Calu3 (cell line): Measurements from ENCODE around the gene MRPS18A. TPM values are rescaled to one million over a fixed set of nuclear protein-coding genes. Genes with fewer than 3 reads are reported as not detected.

Source experiments
- Bru-seq: library from RNA; stranded (reverse); fragments of 400-500 nt; gene quantifications from one replicate; lab custom pipeline; 2021; lab: Mats Ljungman, UMichigan
- BruChase-seq, 2 experiments: library from RNA; stranded (reverse); fragments of 400-500 nt; gene quantifications; one replicate each; lab custom pipeline; 2021; lab: Mats Ljungman, UMichigan
- BruUV-seq: library from RNA; stranded (reverse); fragments of 400-500 nt; replicated peaks from 2 replicates; lab custom pipeline; 2021; lab: Mats Ljungman, UMichigan
- CTCF ChIA-PET: fragments of 300-600 bp; sonication (Branson Sonifier 250); formaldehyde crosslinking; loops from one replicate; lab custom pipeline; 2022; ENCODE audit warnings: antibody characterized with exemption; lab: Charles Lee
- DNase-seq: peaks from one replicate; pipeline ENCODE4 v3.0.0; 2022
- H3K27ac Mint-ChIP-seq: one replicate; pipeline ENCODE4 v1.8.0; 2022; ENCODE audit warnings: mixed read lengths; ENCODE audit not compliant: unreplicated experiment
- H3K27me3 Mint-ChIP-seq: one replicate; pipeline ENCODE4 v1.8.0; 2022; ENCODE audit warnings: mixed read lengths; ENCODE audit not compliant: unreplicated experiment
- H3K36me3 Mint-ChIP-seq: one replicate; pipeline ENCODE4 v1.8.0; 2022; ENCODE audit warnings: mild to moderate bottlenecking, moderate library complexity, mixed read lengths; ENCODE audit not compliant: insufficient read depth, unreplicated experiment
- H3K4me1 Mint-ChIP-seq: one replicate; pipeline ENCODE4 v1.8.0; 2022; ENCODE audit warnings: mild to moderate bottlenecking, low read depth, mixed read lengths; ENCODE audit not compliant: unreplicated experiment
- H3K4me3 Mint-ChIP-seq: one replicate; pipeline ENCODE4 v1.8.0; 2022; ENCODE audit warnings: mild to moderate bottlenecking, low read depth, moderate library complexity, mixed read lengths; ENCODE audit not compliant: unreplicated experiment
- H3K9me3 Mint-ChIP-seq: one replicate; pipeline ENCODE4 v1.8.0; 2022; ENCODE audit warnings: low read depth, mixed read lengths; ENCODE audit not compliant: unreplicated experiment
- intact Hi-C: fragments of 100-400 bp; cut with micrococcal nuclease; formaldehyde crosslinking; loops from one replicate; pipeline ENCODE4 v1.10.0; 2022; ENCODE audit not compliant: unreplicated experiment
- long read RNA-seq: library from polyadenylated mRNA; stranded (forward); transcript quantifications from one replicate; pipeline ENCODE4 v2.0.0, GENCODE V29; 2022
- total RNA-seq: library from RNA; stranded (reverse); gene quantifications from 2 replicates; pipeline ENCODE4 v1.2.3, GENCODE V29; 2022
- TF ChIP-seq, protein P1 (sequence below): fragments of 200-600 bp; IDR thresholded peaks from one replicate; pipeline ENCODE4 v1.8.0; 2022; ENCODE audit warnings: antibody characterized with exemption; ENCODE audit not compliant: unreplicated experiment

MRPS18A gene
- 88.8 and 106 TPM in 2 replicates for total RNA-seq
- percentile 91 among the genes with signal in this experiment for Bru-seq, nascent RNA
- BruChase-seq, experiment 1, labeled RNA remaining after a 6-hour chase = percentile 75 among the genes with signal in this experiment
- percentile 76 among the genes with signal in this experiment for BruChase-seq, experiment 2, labeled RNA remaining after a 2-hour chase
- long read RNA-seq, transcript MRPS18A-203 (5 exons, 803 nt) = minor isoform, 7 of 441 reads
- long read RNA-seq, transcript MRPS18A-201 (5 exons, 785 nt) = minor isoform, 6 of 441 reads
- long read RNA-seq, transcript MRPS18A-202 (6 exons, 1,062 nt) = major isoform, 248 of 441 reads
- long read RNA-seq, partial matches to known transcripts = 3 of 441 reads
- long read RNA-seq, other reads (novel, unspliced or antisense) = 177 of 441 reads

DNA sequence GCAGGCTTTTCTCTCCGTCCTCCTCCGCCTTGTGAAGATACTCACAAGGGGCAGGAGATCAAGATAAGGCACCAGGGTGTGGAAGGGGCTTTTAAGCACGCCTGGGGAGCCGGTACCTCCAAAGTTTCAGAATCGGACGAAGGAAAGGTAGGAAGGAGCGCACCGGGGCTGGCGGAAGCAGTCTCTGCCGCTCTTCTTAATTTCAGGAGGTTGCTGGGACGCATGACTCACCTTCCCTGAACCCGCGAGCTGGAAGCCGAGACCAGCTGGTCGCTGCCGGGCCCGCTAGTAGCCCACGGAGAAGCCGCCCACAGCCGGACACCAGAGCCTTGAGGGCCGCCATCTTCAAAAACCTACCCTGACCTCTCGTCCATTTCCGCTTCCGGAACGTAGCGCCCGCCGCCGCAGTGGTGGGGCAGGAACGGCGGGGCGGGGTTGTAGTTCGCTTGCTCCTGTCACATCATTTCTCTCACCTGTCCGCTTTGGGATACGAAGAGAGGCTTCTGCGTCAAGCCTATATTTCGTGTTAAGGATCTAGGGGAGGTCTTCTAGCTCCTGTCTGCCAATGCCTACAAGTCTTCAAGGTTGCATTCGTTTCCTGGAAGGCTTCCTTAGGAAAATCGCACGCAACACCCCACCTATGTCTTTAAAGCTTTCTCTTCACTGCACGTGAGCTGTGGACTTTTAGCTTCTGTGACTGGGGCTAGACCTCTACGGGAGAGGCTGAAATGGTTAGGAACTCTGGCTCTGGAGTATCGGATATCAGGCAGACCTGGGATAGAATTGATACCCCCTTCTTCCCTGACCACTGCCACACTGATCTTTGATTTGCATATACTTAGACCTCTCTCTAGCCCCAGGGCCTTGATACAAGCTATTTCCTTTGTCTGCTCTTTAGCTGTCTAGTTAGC is at the start of gene MRPS18A:
Gene MRPS18A (minus strand): TSS at position 355 of the 911 bp plus-strand sequence. CDS start 12 bp downstream, at position 343.
- Mint-ChIP-seq H3K9me3 (no peaks in the 10 kb centered on the region), H3K36me3 (peaks cover 24% of the 10 kb centered on the region), H3K27ac (peak within 1 kb of the TSS; percentile 93), H3K27me3 (no peaks in the 10 kb centered on the region), H3K4me3 (peak within 1 kb of the TSS; percentile 97), H3K4me1 (peaks cover 49% of the 10 kb centered on the region)
- TF ChIP-seq, protein P1, sequence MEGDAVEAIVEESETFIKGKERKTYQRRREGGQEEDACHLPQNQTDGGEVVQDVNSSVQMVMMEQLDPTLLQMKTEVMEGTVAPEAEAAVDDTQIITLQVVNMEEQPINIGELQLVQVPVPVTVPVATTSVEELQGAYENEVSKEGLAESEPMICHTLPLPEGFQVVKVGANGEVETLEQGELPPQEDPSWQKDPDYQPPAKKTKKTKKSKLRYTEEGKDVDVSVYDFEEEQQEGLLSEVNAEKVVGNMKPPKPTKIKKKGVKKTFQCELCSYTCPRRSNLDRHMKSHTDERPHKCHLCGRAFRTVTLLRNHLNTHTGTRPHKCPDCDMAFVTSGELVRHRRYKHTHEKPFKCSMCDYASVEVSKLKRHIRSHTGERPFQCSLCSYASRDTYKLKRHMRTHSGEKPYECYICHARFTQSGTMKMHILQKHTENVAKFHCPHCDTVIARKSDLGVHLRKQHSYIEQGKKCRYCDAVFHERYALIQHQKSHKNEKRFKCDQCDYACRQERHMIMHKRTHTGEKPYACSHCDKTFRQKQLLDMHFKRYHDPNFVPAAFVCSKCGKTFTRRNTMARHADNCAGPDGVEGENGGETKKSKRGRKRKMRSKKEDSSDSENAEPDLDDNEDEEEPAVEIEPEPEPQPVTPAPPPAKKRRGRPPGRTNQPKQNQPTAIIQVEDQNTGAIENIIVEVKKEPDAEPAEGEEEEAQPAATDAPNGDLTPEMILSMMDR = no peak
- peak; percentile 95 for DNase-seq
- CTCF ChIA-PET = interaction anchor here (0.7 to 2.1 kb wide), 7 partner anchors 15 to 391 kb away, joined by 3 to 10 read pairs (median 4); partner anchors contain the start of gene VEGFA
- TSS peak; percentile 99 for BruUV-seq
- intact Hi-C loops = no loop called here

DNA sequence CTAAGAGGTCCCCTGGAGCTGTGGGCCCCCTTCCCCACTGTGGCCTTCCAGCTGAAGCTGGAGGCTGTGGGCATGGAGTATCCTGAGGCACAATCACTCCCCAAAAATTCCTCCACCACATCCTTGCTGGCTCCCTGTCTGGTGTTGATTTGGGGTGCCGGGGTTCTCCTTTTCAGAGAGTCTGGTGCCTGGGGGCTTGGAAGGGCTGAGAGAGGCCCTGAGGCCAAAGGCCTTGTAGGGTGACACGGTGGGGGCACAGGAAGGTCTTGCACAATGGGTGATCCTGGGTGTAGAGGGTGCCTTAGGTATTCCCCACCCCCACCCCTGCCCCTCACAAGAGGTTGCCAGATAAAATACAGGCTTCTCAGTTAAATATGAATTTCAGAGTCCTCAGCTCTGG is 49.3 kb upstream of the MRPS18A start:
- intact Hi-C loops = no loop called here
- DNase-seq = no peak
- CTCF ChIA-PET = interaction anchor here (0.6 kb wide), 1 partner anchor 348 kb away, joined by 15 read pairs; no protein-coding TSS in a partner anchor

DNA sequence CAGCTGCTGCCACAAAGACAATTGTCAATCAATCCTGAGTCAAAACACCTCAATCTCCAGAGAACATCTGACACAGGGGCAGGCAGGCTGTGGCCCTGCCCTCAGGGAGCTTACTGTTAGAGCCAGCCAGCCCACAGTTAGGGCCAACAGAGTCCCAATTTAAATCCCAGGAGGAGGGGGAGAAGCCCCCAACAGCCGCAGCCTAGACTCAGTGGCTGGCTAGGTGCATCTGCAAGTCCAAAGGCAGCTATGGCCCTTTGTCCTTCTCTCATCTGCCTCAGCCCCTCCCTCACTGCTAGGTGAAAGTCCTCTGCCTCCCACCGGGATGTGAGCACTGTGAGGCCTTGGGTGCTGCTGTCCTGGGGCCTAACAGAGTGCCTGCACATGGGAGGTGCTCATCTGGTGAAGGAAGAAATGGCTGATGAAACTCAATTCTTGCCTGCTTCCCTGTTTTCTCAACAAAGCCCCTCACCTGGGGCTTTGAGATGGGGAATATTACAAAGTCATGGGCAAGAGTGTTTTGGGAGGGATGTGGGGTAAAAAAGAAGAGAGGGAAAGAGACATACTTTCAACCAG is 48.7 kb upstream of the MRPS18A start:
- Mint-ChIP-seq H3K4me3 (no peak overlapping the region), H3K36me3 (peaks cover 9% of the 10 kb centered on the region), H3K4me1 (peaks cover 35% of the 10 kb centered on the region), H3K27ac (no peak overlapping the region), H3K9me3 (peaks cover 6% of the 10 kb centered on the region), H3K27me3 (no peaks in the 10 kb centered on the region)
- CTCF ChIA-PET = interaction anchor here (0.6 kb wide), 1 partner anchor 626 kb away, joined by 3 read pairs; no protein-coding TSS in a partner anchor
- BruUV-seq = no TSS peak
- no peak for DNase-seq
- intact Hi-C loops = no loop called here
- TF ChIP-seq, protein P1 = no peak

More for the DNA sequence above, 49.3 kb upstream of the MRPS18A start:
- BruUV-seq = no TSS peak
- Mint-ChIP-seq H3K27me3 (no peaks in the 10 kb centered on the region), H3K9me3 (peaks cover 3% of the 10 kb centered on the region), H3K27ac (no peak overlapping the region), H3K4me3 (no peak overlapping the region), H3K4me1 (peaks cover 41% of the 10 kb centered on the region), H3K36me3 (peaks cover 9% of the 10 kb centered on the region)
- TF ChIP-seq, protein P1 = no peak
